Naive thymus-derived CD8-positive, alpha-beta T cell (primary cell): ENCODE results near the gene ASCL4. TPM values are rescaled to one million over a fixed set of nuclear protein-coding genes. Genes with fewer than 3 reads are reported as not detected.
"Not testable (repeated sequence)": the region's sequence is repeated elsewhere in the genome, so short reads cannot be mapped to it uniquely, and the experiment has no call there.

Experiments used
- ATAC-seq, 2 donors: fragments of 150-1000 bp; cut with Tn5 transposase in 1 of 2; sonication (Bioruptor Pico), chemical (Tn5 transposase) in 1 of 2; 1 replicate in 1 of 2; 2 replicates in 1 of 2; pipeline ENCODE4 v1.10.0; 2021; ENCODE audit warnings: mild to moderate bottlenecking in 2 of 2, moderate library complexity in 2 of 2
- POLR2A ChIA-PET: fragments of 350-600 bp; sonication (Branson Sonifier 250); formaldehyde crosslinking; loops from one replicate; lab custom pipeline; 2021; ENCODE audit warnings: antibody characterized with exemption; lab: Charles Lee
- DNase-seq, 10 donors: peaks; one replicate each; pipeline versions ENCODE4 v3.0.0 to v3.0.0-alpha.2; 2020 to 2022
- H3K27ac Mint-ChIP-seq, 10 donors: one replicate each; pipeline ENCODE4 v1.8.0; 2020 to 2022; ENCODE audit warnings: mild to moderate bottlenecking in 10 of 10, mixed read lengths in 10 of 10, moderate library complexity in 4 of 10, inconsistent platforms in 1 of 10
- H3K27me3 Mint-ChIP-seq, 5 donors: one replicate each; pipeline ENCODE4 v1.8.0; 2021 to 2022; ENCODE audit warnings: mixed read lengths in 5 of 5
- H3K36me3 Mint-ChIP-seq, 3 donors: one replicate each; pipeline ENCODE4 v1.8.0; 2020 to 2022; ENCODE audit warnings: mixed read lengths in 3 of 3, mild to moderate bottlenecking in 2 of 3, inconsistent platforms in 1 of 3
- H3K4me1 Mint-ChIP-seq, 4 donors: one replicate each; pipeline ENCODE4 v1.8.0; 2021 to 2022; ENCODE audit warnings: mixed read lengths in 4 of 4
- H3K4me3 Mint-ChIP-seq, 10 donors: one replicate each; pipeline ENCODE4 v1.8.0; 2020 to 2022; ENCODE audit warnings: mild to moderate bottlenecking in 10 of 10, mixed read lengths in 10 of 10, moderate library complexity in 6 of 10, inconsistent platforms in 1 of 10
- H3K9me3 Mint-ChIP-seq, 9 donors: one replicate each; pipeline ENCODE4 v1.8.0; 2020 to 2022; ENCODE audit warnings: mixed read lengths in 9 of 9, mild to moderate bottlenecking in 3 of 9, inconsistent platforms in 1 of 9, moderate library complexity in 1 of 9
- polyA plus RNA-seq, 3 donors: library from polyadenylated mRNA; unstranded; fragments of 300-500 nt; fragmentation: Illumina TruSeq; gene quantifications; one replicate each; pipeline ENCODE4 v1.2.3, GENCODE V29; 2021
- total RNA-seq, 8 experiments: library from RNA in 2 of 8; stranded (reverse) in 2 of 8; gene quantifications; one replicate each; pipeline ENCODE4 v1.2.3 and lab custom pipeline; 2021 to 2026

The ASCL4 gene, protein sequence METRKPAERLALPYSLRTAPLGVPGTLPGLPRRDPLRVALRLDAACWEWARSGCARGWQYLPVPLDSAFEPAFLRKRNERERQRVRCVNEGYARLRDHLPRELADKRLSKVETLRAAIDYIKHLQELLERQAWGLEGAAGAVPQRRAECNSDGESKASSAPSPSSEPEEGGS
- total RNA-seq: not detected
- not detected for polyA plus RNA-seq
- 0 reads per million in 6 experiments for total RNA-seq (lab: John Stamatoyannopoulos, UW)

DNA sequence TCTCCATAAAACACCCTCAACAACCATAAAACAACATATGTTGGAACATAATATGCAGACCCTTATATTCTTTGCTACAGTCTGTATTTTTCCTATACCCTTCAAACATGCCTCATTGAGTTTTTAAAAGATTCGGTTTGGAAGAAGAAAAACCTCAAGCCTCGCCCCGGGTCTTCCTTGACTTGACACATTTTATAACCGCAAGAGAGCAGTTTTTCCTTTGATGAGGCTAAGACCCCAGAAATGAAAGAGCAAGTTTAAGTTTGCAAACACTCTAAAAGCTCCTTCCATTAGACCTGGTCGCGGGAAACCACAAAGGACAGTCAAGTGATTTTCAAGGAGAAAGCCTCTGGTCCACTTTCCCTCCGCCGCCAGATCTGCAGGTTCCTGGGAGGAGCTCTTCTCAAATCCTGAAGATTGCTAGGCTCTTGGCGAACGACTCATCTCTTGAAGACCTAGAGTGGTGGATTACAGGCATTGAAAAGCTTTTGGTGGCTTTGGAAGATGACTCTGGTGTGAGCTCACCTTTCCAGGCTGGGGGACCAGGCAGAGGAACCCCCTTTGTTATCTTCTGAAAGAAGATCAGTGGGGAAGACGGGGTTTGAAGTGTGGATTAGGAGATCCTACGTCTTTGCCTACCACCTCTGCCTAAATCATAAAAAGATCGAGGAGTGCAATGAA is at the start of gene ASCL4:
ASCL4 (plus strand) TSS at position 356 of the 681 bp plus-strand sequence. CDS start 515 bp downstream, outside the sequence.
- Mint-ChIP-seq H3K36me3 (no peaks in the 10 kb centered on the region), H3K4me1 (peaks cover 16 to 29% (median 23%) of the 10 kb centered on the region in 4 donors), H3K27me3 (peaks cover 42 to 77% (median 65%) of the 10 kb centered on the region in 5 donors), H3K27ac (no peak within 1 kb of the TSS), H3K9me3 (no peaks in the 10 kb centered on the region), H3K4me3 (peak within 1 kb of the TSS; percentile 38 to 76 (median 64))
- ATAC-seq: peak; percentile 32 to 35
- POLR2A ChIA-PET: no interaction called here
- DNase-seq: peak in 1 of 10 donors; percentile 8

GRCh38 chr12:107727327-107727726 is 47.2 kb upstream of the ASCL4 start:
- DNase-seq, H3K4me3 Mint-ChIP-seq, ATAC-seq, H3K27ac Mint-ChIP-seq, H3K27me3 Mint-ChIP-seq, POLR2A ChIA-PET: not testable (repeated sequence)
- Mint-ChIP-seq H3K36me3 (peaks cover 3 to 21% (median 5%) of the 10 kb centered on the region in 3 donors), H3K9me3 (peaks cover 0 to 22% (median 4%) of the 10 kb centered on the region in 9 donors), H3K4me1 (peaks cover 0 to 13% (median 0%) of the 10 kb centered on the region in 4 donors)

DNA sequence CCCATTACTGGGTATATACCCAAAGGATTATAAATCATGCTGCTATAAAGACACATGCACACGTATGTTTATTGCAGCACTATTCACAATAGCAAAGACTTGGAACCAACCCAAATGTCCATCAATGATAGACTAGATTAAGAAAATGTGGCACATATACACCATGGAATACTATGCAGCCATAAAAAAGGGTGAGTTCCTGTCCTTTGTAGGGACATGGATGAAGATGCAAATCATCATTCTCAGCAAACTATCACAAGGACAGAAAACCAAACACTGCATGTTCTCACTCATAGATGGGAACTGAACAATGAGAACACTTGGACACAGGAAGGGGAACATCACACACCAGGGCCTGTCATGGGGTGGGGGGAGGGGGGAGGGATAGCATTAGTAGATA is 46.8 kb upstream of the ASCL4 start:
- POLR2A ChIA-PET, H3K27ac Mint-ChIP-seq, ATAC-seq, H3K27me3 Mint-ChIP-seq, DNase-seq, H3K4me3 Mint-ChIP-seq: not testable (repeated sequence)
- H3K9me3 Mint-ChIP-seq: peaks cover 0 to 22% (median 4%) of the 10 kb centered on the region in 9 donors
- peaks cover 0 to 14% (median 0%) of the 10 kb centered on the region in 4 donors for H3K4me1 Mint-ChIP-seq
- H3K36me3 Mint-ChIP-seq: peaks cover 3 to 21% (median 5%) of the 10 kb centered on the region in 3 donors

- POLR2A ChIA-PET: no interaction called here
- no peak for DNase-seq
Measured at GRCh38 chr12:107730618-107731341, 43.7 kb upstream of the ASCL4 start.

GRCh38 chr12:107731366-107731765 is 43.1 kb upstream of the ASCL4 start:
- Mint-ChIP-seq H3K27me3 (no peaks in the 10 kb centered on the region), H3K27ac (peak overlapping the region in 2 of 10 donors; percentile 59 to 60), H3K4me1 (peaks cover under 1 to 22% (median 4%) of the 10 kb centered on the region in 4 donors), H3K9me3 (no peaks in the 10 kb centered on the region), H3K36me3 (peaks cover 5 to 33% (median 21%) of the 10 kb centered on the region in 3 donors), H3K4me3 (no peak overlapping the region)
- DNase-seq (no peak), ATAC-seq (no peak)
- POLR2A ChIA-PET: interaction anchor here (0.5 kb wide), 1 partner anchor 44 kb away, joined by 4 read pairs; no protein-coding TSS in a partner anchor

More at GRCh38 chr12:107730618-107731341, 43.7 kb upstream of the ASCL4 start:
- H3K4me1 Mint-ChIP-seq: peaks cover 0 to 16% (median 2%) of the 10 kb centered on the region in 4 donors
- H3K9me3 Mint-ChIP-seq: no peaks in the 10 kb centered on the region
- H3K27ac Mint-ChIP-seq: peak overlapping the region in 4 of 10 donors; percentile 58 to 62 (median 60)
- H3K36me3 Mint-ChIP-seq: peaks cover 5 to 27% (median 19%) of the 10 kb centered on the region in 3 donors
- no peaks in the 10 kb centered on the region for H3K27me3 Mint-ChIP-seq
- H3K4me3 Mint-ChIP-seq: no peak overlapping the region
- no peak for ATAC-seq

DNA sequence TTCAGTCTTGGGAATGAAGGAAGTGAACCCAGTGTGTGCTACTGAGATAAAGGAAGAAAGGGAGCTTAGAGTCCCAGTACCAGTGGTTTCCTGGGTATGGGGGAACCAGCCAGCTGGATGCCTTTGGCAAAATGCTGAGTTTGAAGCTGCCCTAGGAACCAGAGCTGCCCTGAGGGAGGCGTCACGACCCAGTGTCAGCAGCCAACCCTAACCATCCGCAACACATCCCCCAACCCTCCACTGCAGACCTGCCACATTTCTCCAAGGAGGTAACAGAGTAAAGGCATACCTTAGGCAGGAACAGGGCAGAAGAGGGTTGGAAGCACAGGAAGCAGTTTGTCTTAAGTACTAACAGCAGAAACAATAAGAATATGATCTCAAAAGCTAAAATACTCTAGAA is 42.1 kb upstream of the ASCL4 start:
- DNase-seq (no peak), ATAC-seq (no peak)
- peaks cover 8 to 32% (median 12%) of the 10 kb centered on the region in 4 donors for H3K4me1 Mint-ChIP-seq
- no peak overlapping the region for H3K4me3 Mint-ChIP-seq
- H3K27ac Mint-ChIP-seq: peak overlapping the region in 3 of 10 donors; percentile 60 to 66 (median 60)
- peaks cover 5 to 43% (median 24%) of the 10 kb centered on the region in 3 donors for H3K36me3 Mint-ChIP-seq
- H3K27me3 Mint-ChIP-seq: no peaks in the 10 kb centered on the region
- no peaks in the 10 kb centered on the region for H3K9me3 Mint-ChIP-seq
- POLR2A ChIA-PET: no interaction called here

GRCh38 chr12:107734139-107734538 is 40.4 kb upstream of the ASCL4 start:
- H3K4me1 Mint-ChIP-seq: peaks cover 10 to 39% (median 17%) of the 10 kb centered on the region in 4 donors
- H3K36me3 Mint-ChIP-seq: peaks cover 9 to 60% (median 29%) of the 10 kb centered on the region in 3 donors
- DNase-seq (no peak), ATAC-seq (no peak)
- peak overlapping the region in 5 of 10 donors; percentile 3 to 64 (median 31) for H3K27ac Mint-ChIP-seq
- POLR2A ChIA-PET: no interaction called here
- H3K4me3 Mint-ChIP-seq: no peak overlapping the region
- no peaks in the 10 kb centered on the region for H3K27me3 Mint-ChIP-seq
- no peaks in the 10 kb centered on the region for H3K9me3 Mint-ChIP-seq

- Mint-ChIP-seq H3K4me1 (peaks cover 10 to 39% (median 17%) of the 10 kb centered on the region in 4 donors), H3K27me3 (no peaks in the 10 kb centered on the region), H3K36me3 (peaks cover 9 to 75% (median 36%) of the 10 kb centered on the region in 3 donors), H3K27ac (peak overlapping the region in 7 of 10 donors; percentile 0 to 93 (median 72)), H3K9me3 (no peaks in the 10 kb centered on the region), H3K4me3 (no peak overlapping the region)
- ATAC-seq: no peak
- no peak for DNase-seq
- POLR2A ChIA-PET: no interaction called here
Measured at GRCh38 chr12:107735763-107736162, 38.7 kb upstream of the ASCL4 start.

GRCh38 chr12:107736914-107737313 is 37.6 kb upstream of the ASCL4 start:
- H3K36me3 Mint-ChIP-seq: peaks cover 9 to 87% (median 43%) of the 10 kb centered on the region in 3 donors
- H3K4me3 Mint-ChIP-seq: peak overlapping the region in 1 of 10 donors; percentile 54
- POLR2A ChIA-PET: no interaction called here
- no peaks in the 10 kb centered on the region for H3K27me3 Mint-ChIP-seq
- H3K9me3 Mint-ChIP-seq: no peaks in the 10 kb centered on the region
- H3K27ac Mint-ChIP-seq: peak overlapping the region; percentile 30 to 93 (median 69)
- peaks cover 10 to 30% (median 17%) of the 10 kb centered on the region in 4 donors for H3K4me1 Mint-ChIP-seq
- DNase-seq (peak in 3 of 10 donors; percentile 4 to 69 (median 27)), ATAC-seq (peak; percentile 59 to 69)

DNA sequence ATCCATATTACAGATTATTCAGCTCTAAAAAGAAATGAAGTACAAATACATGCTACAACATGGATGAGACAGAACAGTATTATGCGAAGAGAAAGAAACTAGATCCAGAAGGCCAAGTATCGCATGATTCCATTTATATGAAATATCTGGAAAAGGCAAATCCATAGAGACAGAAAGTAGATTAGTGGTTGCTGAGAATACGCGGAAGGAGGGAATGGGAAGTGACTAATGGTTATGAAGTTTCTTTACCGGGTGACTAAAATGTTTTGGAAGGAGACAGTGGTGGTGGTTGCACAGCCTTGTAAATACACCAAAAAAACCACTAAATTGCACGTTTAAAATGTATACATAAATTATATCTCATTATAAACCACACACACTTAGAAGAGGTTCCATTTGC is 26.0 kb upstream of the ASCL4 start:
- no peak overlapping the region for H3K27ac Mint-ChIP-seq
- H3K4me3 Mint-ChIP-seq: no peak overlapping the region
- peaks cover 0 to 13% (median 4%) of the 10 kb centered on the region in 4 donors for H3K4me1 Mint-ChIP-seq
- ATAC-seq (no peak), DNase-seq (no peak)
- H3K9me3 Mint-ChIP-seq: no peaks in the 10 kb centered on the region
- no peaks in the 10 kb centered on the region for H3K27me3 Mint-ChIP-seq
- POLR2A ChIA-PET: no interaction called here
- peaks cover 12 to 47% (median 16%) of the 10 kb centered on the region in 3 donors for H3K36me3 Mint-ChIP-seq

DNA sequence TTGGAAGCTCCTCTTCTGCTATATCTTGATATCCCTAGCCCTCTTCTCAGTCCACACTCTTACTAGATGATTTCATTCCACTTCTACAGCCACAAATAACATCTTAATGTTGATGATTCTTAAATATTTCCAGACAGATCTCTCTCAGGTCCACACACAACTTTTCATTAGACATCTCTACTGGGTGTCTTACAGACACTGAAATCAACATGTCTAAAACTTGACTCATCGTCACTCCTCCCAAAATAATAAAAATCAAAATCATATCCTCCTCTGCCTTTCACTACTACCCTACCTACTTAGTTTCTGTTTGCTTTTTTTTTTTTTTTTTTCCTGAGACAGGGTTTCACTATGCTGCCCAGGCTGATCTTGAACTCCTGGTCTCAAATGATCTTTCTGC is 25.4 kb upstream of the ASCL4 start:
- POLR2A ChIA-PET: no interaction called here
- Mint-ChIP-seq H3K4me1 (peaks cover 0 to 15% (median 4%) of the 10 kb centered on the region in 4 donors), H3K27me3 (no peaks in the 10 kb centered on the region), H3K27ac (no peak overlapping the region), H3K4me3 (no peak overlapping the region), H3K36me3 (peaks cover 12 to 47% (median 18%) of the 10 kb centered on the region in 3 donors), H3K9me3 (no peaks in the 10 kb centered on the region)
- DNase-seq (no peak), ATAC-seq (no peak)

DNA sequence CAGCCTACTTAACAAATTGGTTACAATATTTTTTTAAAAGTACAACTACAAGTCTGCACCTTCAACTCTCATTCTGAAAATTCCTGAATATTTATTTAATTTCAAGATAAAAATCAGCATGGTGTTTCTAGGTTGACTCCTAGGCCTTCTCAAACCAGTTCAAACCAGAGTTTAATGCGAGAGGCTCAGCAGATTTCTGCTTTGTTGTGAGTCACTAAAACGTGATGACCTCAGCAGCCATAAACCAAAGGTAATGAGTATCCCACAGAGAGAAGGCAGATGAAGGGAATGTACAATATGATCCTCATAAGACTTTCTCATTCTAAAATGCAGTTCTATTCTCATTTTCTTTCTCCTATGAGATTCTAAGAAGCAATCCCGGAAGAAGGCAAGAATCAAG is 15.1 kb upstream of the ASCL4 start:
- Mint-ChIP-seq H3K36me3 (peaks cover 0 to 35% (median 3%) of the 10 kb centered on the region in 3 donors), H3K27me3 (no peaks in the 10 kb centered on the region), H3K9me3 (peaks cover 0 to 2% (median 0%) of the 10 kb centered on the region in 9 donors), H3K4me1 (peaks cover 12 to 39% (median 33%) of the 10 kb centered on the region in 4 donors), H3K27ac (peak overlapping the region in 9 of 10 donors; percentile 53 to 93 (median 90)), H3K4me3 (peak overlapping the region; percentile 83 to 93 (median 90))
- DNase-seq (no peak), ATAC-seq (no peak)
- POLR2A ChIA-PET: no interaction called here
